Fibroblast of mammary gland (primary cell): ENCODE results near the gene CHD9.

Source experiments
- DNase-seq: peaks from one replicate; pipeline ENCODE4 v3.0.0-alpha.2; 2010; ENCODE audit warnings: low read depth
- H3K4me3 ChIP-seq: 2 replicates; pipeline ENCODE4 v1.5.1; 2011; ENCODE audit warnings: low read depth, mild to moderate bottlenecking, low read length, moderate library complexity; ENCODE audit not compliant: control insufficient read depth
- TF ChIP-seq, protein P1 (sequence below): conservative IDR thresholded peaks from 2 replicates; pipeline ENCODE4 v1.5.1; 2011; ENCODE audit warnings: low read depth, low read length, inconsistent platforms; ENCODE audit not compliant: control insufficient read depth, insufficient read depth

Gene CHD9

GRCh38 chr16:53191413-53191812, 136.6 kb downstream of the CHD9 start:
- no peak for DNase-seq
- TF ChIP-seq, protein P1, sequence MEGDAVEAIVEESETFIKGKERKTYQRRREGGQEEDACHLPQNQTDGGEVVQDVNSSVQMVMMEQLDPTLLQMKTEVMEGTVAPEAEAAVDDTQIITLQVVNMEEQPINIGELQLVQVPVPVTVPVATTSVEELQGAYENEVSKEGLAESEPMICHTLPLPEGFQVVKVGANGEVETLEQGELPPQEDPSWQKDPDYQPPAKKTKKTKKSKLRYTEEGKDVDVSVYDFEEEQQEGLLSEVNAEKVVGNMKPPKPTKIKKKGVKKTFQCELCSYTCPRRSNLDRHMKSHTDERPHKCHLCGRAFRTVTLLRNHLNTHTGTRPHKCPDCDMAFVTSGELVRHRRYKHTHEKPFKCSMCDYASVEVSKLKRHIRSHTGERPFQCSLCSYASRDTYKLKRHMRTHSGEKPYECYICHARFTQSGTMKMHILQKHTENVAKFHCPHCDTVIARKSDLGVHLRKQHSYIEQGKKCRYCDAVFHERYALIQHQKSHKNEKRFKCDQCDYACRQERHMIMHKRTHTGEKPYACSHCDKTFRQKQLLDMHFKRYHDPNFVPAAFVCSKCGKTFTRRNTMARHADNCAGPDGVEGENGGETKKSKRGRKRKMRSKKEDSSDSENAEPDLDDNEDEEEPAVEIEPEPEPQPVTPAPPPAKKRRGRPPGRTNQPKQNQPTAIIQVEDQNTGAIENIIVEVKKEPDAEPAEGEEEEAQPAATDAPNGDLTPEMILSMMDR = no peak
- no peak overlapping the region for H3K4me3 ChIP-seq

GRCh38 chr16:53198933-53199332, 144.1 kb downstream of the CHD9 start:
- no peak for DNase-seq
- TF ChIP-seq, protein P1 = no peak
- H3K4me3 ChIP-seq = no peak overlapping the region

DNA sequence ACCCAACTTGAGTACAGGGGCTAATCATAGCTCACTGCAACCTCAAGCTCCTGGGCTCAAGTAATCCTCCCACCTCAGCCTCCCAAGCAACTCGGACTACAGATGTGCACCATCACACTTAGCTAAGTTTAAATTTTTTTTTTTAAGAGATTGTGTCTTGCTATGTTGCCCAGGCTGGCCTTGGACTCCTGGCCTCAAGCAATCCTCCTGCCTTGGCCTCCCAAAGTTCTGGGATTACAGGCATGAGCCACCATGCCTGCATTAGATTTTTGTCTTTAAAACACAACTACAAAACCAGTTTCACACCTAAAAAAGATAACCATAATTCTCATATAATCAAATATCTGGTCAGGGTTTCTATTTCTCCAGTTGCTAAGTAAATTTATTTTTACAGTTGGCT, 147.1 kb downstream of the CHD9 start:
- H3K4me3 ChIP-seq = no peak overlapping the region
- DNase-seq = no peak
- TF ChIP-seq, protein P1 = no peak

GRCh38 chr16:53202398-53202797, 147.6 kb downstream of the CHD9 start:
- no peak for DNase-seq
- TF ChIP-seq, protein P1 = no peak
- no peak overlapping the region for H3K4me3 ChIP-seq

GRCh38 chr16:53207810-53208752, 153.3 kb downstream of the CHD9 start:
- TF ChIP-seq, protein P1 = peak; percentile 66
- H3K4me3 ChIP-seq = peak overlapping the region; percentile 50
- peak; percentile 89 for DNase-seq

- DNase-seq = no peak
- H3K4me3 ChIP-seq = peak overlapping the region; percentile 50
Measured at GRCh38 chr16:53209429-53209828, 154.6 kb downstream of the CHD9 start.

More at GRCh38 chr16:53209429-53209828, 154.6 kb downstream of the CHD9 start:
- TF ChIP-seq, protein P1 = no peak
